Measurements from ENCODE around the gene AIG1. TPM values are rescaled to one million over a fixed set of nuclear protein-coding genes. Genes with fewer than 3 reads are reported as not detected.
"Not testable (repeated sequence)": the region's sequence is repeated elsewhere in the genome, so short reads cannot be mapped to it uniquely, and the experiment has no call there.

AIG1 gene
- total RNA-seq, 1 experiment from 2014 or later: 18.6 TPM

DNA sequence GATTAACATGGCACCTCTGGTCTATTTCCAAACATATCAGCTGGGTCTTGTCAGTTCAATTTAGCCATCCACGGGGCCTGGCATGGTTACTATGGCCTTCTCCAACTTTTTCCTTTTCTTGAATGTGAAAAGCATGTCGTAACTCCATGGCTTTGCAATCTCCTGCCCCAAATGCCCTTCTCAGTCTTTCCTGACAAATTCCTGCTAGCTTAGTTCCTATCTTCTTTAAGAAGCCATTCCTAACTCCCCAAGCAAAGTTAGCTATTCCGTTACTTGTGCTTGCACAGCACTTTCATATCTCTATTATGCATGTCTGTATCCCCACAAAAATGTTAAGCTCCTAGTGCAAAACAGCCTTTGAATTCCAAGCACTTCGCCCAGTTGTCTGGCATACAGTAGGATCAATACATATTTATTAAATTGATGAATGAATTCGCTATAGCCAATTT, 105.6 kb downstream of the AIG1 start:
- DNase-seq: no peak
- H3K36me3 ChIP-seq (replicated peaks; ENCODE audit: control insufficient read depth, insufficient read depth, low read length): peaks cover 2% of the 10 kb centered on the region; the same call in 1 of the 2 replicates
- H3K27me3 ChIP-seq (ENCODE audit: control insufficient read depth, insufficient read depth, low read length): no peaks in the 10 kb centered on the region
- no peak overlapping the region for H3K4me3 ChIP-seq (ENCODE audit: insufficient read depth, low read depth, low read length)

DNA sequence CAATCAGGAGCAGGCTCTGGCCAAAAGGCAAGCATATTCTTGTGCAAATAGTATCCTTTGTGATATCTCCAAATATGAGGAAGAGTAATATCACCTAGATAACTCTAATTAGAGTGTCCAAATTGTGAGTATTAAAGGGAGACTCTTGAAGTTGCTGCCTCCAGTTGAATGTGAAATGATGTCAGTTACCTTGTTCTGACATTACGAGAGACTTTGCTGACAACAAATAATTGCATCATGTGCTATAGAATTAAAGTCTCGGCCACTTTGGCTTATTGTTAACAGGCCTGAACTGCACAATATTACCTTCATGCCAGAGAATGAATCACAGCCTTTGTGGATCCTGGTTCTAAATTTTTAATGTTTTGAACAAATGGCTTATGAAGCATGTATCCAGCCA, 106.5 kb downstream of the AIG1 start:
- no peak overlapping the region for H3K4me3 ChIP-seq (ENCODE audit: insufficient read depth, low read depth, low read length)
- H3K27me3 ChIP-seq (ENCODE audit: control insufficient read depth, insufficient read depth, low read length): no peaks in the 10 kb centered on the region
- H3K36me3 ChIP-seq (replicated peaks; ENCODE audit: control insufficient read depth, insufficient read depth, low read length): peaks cover 2% of the 10 kb centered on the region; the same call in 1 of the 2 replicates
- no peak for DNase-seq

DNA sequence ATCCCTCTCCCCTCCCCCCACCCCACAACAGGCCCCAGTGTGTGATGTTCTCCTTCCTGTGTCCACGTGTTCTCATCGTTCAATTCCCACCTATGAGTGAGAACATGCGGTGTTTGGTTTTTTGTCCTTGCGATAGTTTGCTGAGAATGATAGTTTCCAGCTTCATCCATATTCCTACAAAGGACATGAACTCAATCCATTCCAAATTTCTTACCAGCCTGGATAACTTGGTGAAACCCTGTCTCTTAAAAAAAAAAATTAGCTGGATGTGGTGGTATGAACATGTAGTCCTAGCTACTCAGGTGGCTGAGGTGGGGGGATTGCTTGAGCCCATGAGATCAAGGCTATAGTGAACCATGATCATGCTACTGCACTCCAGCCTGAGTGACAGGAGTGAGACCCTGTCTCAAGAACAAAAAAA, 107.7 kb downstream of the AIG1 start:
- H3K4me3 ChIP-seq (ENCODE audit: insufficient read depth, low read depth, low read length); DNase-seq; H3K27me3 ChIP-seq (ENCODE audit: control insufficient read depth, insufficient read depth, low read length); H3K36me3 ChIP-seq (replicated peaks; ENCODE audit: control insufficient read depth, insufficient read depth, low read length): not testable (repeated sequence)

DNA sequence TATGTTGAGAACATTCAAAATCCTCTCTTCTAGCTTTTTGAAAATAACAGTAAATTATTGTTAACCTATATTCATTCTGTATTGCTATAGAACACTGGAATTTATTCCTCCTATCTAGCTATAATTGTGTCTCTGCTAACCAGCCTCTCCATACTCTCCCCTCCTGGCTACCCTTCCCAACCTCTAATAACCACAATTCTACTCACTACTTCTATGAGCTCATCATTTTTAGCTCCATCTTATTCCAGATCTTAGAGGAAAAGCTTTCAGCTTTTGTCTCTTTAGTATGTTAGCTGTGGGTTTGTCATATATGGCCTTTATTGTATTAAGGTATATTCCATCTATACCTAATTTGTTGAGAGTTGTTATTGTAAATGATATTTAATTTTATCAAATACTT, 108.8 kb downstream of the AIG1 start:
- Histone ChIP-seq H3K4me3 (ENCODE audit: insufficient read depth, low read depth, low read length) (no peak overlapping the region), H3K27me3 (ENCODE audit: control insufficient read depth, insufficient read depth, low read length) (no peaks in the 10 kb centered on the region), H3K36me3 (replicated peaks; ENCODE audit: control insufficient read depth, insufficient read depth, low read length) (peaks cover 2% of the 10 kb centered on the region; the same call in 1 of the 2 replicates)
- DNase-seq: no peak

DNA sequence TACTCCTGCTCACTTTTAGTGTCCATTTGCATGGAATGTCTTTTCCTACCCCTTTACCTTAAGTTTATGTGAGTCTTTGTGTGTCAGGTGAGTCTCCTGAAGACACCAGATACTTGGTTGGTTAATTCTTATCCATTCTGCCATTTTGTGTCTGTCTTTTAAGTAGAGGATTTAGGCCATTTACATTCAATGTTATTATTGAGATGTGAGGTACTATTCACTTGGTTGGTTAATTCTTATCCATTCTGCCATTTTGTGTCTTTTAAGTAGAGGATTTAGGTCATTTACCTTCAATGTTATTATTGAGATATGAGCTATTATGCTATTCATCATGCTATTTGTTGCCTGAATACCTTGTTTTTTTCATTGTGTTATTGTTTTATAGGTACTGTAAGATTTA, 113.8 kb downstream of the AIG1 start:
- DNase-seq: no peak
- no peaks in the 10 kb centered on the region for H3K36me3 ChIP-seq (replicated peaks; ENCODE audit: control insufficient read depth, insufficient read depth, low read length)
- no peaks in the 10 kb centered on the region for H3K27me3 ChIP-seq (ENCODE audit: control insufficient read depth, insufficient read depth, low read length)
- no peak overlapping the region for H3K4me3 ChIP-seq (ENCODE audit: insufficient read depth, low read depth, low read length)

DNA sequence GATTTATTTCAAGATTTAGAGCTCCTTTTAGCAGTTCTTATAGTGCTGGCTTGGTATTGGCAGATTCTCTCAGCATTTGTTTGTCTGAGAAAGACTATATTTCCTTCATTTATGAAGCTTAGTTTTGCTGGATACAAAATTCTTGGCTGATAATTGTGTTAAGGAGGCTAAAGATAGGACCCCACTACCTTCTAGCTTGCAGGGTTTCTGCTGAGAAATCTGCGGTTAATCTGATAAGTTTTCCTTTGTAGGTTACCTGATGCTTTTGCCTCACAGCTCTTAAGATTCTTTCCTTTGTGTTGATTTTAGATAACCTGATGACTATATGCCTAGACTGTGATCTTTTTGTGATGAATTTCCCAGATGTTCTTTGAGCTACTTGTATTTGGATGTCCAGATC, 114.3 kb downstream of the AIG1 start:
- no peaks in the 10 kb centered on the region for H3K27me3 ChIP-seq (ENCODE audit: control insufficient read depth, insufficient read depth, low read length)
- no peak for DNase-seq
- H3K4me3 ChIP-seq (ENCODE audit: insufficient read depth, low read depth, low read length): no peak overlapping the region
- H3K36me3 ChIP-seq (replicated peaks; ENCODE audit: control insufficient read depth, insufficient read depth, low read length): no peaks in the 10 kb centered on the region

DNA sequence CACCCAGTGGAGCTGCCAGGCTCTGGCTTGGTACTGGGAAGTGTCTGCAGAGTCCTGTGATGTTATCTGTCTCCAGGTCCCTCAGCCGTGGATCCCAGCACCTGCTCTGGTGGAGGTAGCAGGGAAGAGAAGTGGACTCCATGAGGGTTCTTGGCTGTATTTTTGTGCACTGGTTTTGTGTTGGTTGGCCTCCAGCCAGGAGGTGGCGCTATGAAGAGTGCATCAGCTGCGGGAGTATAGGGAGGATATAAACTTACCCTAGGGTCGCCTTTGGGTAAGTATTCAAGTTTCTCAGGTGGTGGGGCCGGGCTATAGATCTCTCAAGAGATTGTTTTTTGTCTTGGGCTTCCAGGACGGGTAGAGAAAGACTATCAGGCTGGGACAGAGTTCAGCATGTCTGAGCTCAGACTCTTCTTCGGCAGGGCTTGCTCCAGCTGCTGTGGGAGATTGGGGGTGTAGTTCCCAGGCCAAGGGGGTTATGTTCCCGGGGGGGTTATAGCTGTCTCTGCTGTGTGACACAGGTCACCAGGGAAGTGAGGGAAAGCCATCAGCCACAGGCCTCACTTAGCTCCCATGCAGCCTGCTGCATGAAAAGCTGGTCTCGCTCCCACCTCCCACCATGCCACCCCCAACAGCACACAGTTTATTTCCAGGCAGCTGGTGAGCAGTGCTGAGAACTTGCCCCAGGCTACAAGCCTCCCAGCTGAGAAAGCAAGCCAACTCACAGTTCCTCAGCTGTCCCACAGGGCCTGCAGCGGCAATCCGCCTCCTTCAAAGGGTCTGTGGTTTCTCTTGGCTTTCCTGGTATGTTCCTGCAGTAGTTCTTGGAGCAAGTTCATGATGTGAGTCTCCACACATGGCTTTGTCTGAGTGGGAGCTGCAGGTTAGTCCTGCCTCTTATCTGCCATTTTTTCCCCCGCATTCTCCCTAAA, 115.7 kb downstream of the AIG1 start:
- Histone ChIP-seq H3K27me3 (ENCODE audit: control insufficient read depth, insufficient read depth, low read length) (no peaks in the 10 kb centered on the region), H3K4me3 (ENCODE audit: insufficient read depth, low read depth, low read length) (no peak overlapping the region), H3K36me3 (replicated peaks; ENCODE audit: control insufficient read depth, insufficient read depth, low read length) (no peaks in the 10 kb centered on the region)
- DNase-seq: no peak

DNA sequence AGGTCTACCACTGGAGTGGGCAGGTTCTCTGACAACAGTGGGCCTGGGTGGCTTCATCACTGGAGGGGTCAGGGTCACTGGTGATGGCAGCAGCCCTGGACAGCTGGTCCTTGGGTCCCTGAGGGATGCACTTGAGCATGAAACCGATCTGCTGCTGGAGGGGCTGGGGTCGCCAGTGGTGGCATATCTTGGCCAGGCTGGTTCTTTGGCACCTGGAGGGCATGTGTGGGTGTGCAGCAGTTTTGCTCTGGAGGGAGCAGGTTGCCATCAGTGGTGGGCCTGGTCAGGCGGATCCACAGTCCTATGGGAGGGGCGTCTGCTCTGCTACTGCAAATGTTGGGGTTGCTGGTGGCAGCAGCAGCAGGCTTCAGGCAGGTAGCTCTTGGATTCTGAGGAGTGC, 117.0 kb downstream of the AIG1 start:
- Histone ChIP-seq H3K27me3 (ENCODE audit: control insufficient read depth, insufficient read depth, low read length) (no peaks in the 10 kb centered on the region), H3K4me3 (ENCODE audit: insufficient read depth, low read depth, low read length) (no peak overlapping the region), H3K36me3 (replicated peaks; ENCODE audit: control insufficient read depth, insufficient read depth, low read length) (no peaks in the 10 kb centered on the region)
- DNase-seq: no peak

DNA sequence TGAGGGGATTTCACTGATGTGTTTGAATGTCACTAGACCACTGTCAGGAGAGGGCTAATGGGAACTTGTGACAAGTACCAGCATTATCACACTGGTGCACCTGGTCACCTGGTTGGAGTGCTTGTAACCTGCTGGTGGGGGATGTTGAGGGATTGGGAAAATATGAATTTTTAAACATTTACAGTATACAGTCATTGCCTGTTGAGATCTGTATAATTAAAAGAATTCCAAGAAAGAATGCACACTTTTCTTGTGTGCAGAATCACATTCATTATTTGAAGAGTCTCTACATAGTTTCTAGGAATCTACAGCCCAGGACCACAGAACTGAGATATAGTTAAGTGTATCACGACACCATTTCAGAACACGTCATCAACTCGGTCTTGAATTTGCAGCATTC, 118.4 kb downstream of the AIG1 start:
- no peak for DNase-seq
- no peaks in the 10 kb centered on the region for H3K27me3 ChIP-seq (ENCODE audit: control insufficient read depth, insufficient read depth, low read length)
- no peak overlapping the region for H3K4me3 ChIP-seq (ENCODE audit: insufficient read depth, low read depth, low read length)
- H3K36me3 ChIP-seq (replicated peaks; ENCODE audit: control insufficient read depth, insufficient read depth, low read length): no peaks in the 10 kb centered on the region

DNA sequence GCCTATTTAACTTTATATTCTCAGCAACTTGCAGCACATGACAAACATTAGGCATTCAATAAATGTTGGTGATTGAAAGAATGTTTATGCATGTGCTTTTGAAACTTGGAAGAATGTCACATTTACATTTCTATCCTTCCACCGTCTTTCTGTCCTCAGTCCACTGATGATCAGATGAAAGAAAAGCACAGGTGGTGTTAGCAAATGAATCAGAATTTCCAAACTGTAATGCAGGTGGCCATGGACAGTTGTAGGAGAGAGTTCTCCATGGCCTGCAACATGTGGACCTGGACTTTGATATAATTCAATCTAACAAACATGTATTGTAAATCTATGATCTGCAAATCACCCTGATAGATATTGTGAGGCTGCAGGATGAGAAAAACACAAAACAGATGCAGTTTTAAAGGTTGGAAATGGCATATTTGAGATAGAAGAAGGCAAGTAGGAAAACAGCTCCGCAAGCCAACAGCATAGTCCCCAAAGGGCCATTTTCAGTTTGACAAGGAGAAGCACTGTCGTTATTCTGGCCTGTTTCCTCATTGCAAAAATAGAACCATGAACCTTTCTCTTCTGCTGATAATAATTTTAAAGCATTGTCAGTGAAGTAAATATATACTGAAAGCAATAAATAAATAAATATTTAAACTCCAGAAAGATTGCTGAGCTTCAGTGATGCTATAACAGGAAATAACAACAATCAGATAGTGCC, 119.4 kb downstream of the AIG1 start:
- Histone ChIP-seq H3K4me3 (ENCODE audit: insufficient read depth, low read depth, low read length) (no peak overlapping the region), H3K27me3 (ENCODE audit: control insufficient read depth, insufficient read depth, low read length) (no peaks in the 10 kb centered on the region), H3K36me3 (replicated peaks; ENCODE audit: control insufficient read depth, insufficient read depth, low read length) (no peaks in the 10 kb centered on the region)
- DNase-seq: no peak

DNA sequence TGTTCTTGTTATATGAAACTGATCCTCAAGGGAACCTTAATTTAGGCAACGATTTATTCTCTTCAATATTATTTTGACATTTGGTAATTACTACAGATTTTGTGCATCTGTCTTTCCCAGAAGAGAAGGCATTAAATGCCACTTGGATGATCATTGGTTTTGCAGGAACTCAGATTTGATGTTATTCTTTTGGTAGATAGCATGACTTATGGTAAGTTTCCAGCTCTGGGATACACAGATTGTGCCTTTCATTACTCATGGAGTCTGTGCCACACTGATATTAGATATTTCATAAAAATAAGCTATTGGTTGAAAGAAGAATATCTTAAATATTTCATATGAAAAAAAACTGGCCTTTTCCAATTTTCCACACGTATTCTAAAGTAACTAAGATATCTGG, 120.1 kb downstream of the AIG1 start:
- Histone ChIP-seq H3K36me3 (replicated peaks; ENCODE audit: control insufficient read depth, insufficient read depth, low read length) (no peaks in the 10 kb centered on the region), H3K27me3 (ENCODE audit: control insufficient read depth, insufficient read depth, low read length) (no peaks in the 10 kb centered on the region), H3K4me3 (ENCODE audit: insufficient read depth, low read depth, low read length) (no peak overlapping the region)
- DNase-seq: no peak

DNA sequence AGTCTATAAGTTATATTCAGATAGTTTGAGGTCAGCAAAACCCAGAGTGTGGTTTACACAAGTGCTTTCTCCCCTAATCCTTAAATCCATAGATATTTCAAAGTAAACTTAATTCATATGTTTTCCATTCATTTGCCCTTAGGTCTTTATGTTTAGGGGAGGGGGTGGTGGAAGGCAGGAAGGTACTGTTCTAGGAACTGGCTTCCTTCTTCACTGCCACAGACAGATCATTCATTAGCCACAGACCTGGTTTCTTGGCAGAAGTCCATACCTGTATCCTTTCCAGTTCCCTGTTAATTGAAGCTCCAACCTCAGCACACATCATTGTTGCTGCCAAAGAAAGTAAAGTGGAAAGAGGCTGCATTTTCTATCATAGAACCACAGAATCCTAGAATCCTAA, 123.0 kb downstream of the AIG1 start:
- no peak overlapping the region for H3K4me3 ChIP-seq (ENCODE audit: insufficient read depth, low read depth, low read length)
- H3K36me3 ChIP-seq (replicated peaks; ENCODE audit: control insufficient read depth, insufficient read depth, low read length): no peaks in the 10 kb centered on the region; the same call in 1 of the 2 replicates
- no peak for DNase-seq
- no peaks in the 10 kb centered on the region for H3K27me3 ChIP-seq (ENCODE audit: control insufficient read depth, insufficient read depth, low read length)

DNA sequence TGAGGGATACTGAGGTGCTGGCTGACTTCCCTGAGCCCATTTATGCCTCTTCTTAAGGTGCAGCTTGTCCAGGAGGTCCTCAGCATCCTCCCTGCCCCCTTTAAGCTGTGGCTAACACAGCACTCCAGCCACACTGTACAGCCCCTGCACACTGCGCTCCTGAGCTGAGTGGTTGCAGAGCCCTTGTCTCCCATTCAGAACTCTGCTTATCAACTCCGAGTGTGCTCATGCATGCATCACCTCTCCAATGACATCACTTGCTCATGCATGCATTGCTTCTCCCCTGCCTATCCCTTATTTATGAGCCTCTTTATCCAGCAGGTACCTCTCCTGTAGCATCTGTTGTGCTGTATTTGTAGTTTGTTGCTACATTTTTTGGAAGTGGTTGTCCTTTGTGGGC, 124.6 kb downstream of the AIG1 start:
- Histone ChIP-seq H3K36me3 (replicated peaks; ENCODE audit: control insufficient read depth, insufficient read depth, low read length) (no peaks in the 10 kb centered on the region; the same call in 1 of the 2 replicates), H3K4me3 (ENCODE audit: insufficient read depth, low read depth, low read length) (no peak overlapping the region), H3K27me3 (ENCODE audit: control insufficient read depth, insufficient read depth, low read length) (no peaks in the 10 kb centered on the region)
- DNase-seq: no peak

DNA sequence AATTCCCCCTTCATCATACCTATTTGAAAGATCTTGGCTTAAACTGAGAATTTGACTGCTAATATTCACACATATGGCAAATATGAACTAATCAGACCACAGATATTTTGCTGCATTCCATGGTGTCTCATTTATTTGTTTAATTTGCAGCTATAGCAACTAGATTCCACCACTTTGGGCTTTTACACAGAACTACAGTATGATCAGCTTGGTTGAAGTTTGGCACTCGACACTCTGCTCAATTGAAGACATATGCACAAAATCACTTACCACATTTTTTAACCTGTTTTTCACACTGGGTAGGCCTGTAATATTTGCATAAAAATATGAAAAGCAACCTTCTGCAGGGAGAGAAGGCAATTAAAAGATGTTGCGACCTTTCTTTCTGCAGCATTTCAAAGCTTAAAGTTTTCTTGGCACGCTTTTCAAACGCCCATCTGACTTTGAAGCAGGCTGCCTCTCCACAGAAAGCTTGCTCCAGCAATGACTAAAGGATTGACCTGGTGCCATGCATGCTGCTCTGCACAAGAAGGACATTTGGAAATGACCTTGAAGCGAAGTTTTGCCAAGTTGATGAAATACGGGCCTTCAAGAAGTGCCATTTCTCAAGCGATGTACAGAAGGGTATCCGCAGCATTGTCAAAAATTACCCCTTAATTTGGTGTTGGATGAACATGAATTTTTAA, 126.7 kb downstream of the AIG1 start:
- DNase-seq: no peak
- H3K4me3 ChIP-seq (ENCODE audit: insufficient read depth, low read depth, low read length): no peak overlapping the region
- H3K27me3 ChIP-seq (ENCODE audit: control insufficient read depth, insufficient read depth, low read length): no peaks in the 10 kb centered on the region
- H3K36me3 ChIP-seq (replicated peaks; ENCODE audit: control insufficient read depth, insufficient read depth, low read length): no peaks in the 10 kb centered on the region; the same call in 1 of the 2 replicates
